CD4-positive, alpha-beta T cell treated with Interleukin-6 at 100 ng/mL for 8 hours (primary cell): Measurements from ENCODE around the gene TTYH3.

Experiments used
- DNase-seq: peaks from one replicate; pipeline ENCODE4 v3.0.0-alpha.2; 2020; ENCODE audit warnings: mixed read lengths, low spot score

Gene TTYH3

DNA sequence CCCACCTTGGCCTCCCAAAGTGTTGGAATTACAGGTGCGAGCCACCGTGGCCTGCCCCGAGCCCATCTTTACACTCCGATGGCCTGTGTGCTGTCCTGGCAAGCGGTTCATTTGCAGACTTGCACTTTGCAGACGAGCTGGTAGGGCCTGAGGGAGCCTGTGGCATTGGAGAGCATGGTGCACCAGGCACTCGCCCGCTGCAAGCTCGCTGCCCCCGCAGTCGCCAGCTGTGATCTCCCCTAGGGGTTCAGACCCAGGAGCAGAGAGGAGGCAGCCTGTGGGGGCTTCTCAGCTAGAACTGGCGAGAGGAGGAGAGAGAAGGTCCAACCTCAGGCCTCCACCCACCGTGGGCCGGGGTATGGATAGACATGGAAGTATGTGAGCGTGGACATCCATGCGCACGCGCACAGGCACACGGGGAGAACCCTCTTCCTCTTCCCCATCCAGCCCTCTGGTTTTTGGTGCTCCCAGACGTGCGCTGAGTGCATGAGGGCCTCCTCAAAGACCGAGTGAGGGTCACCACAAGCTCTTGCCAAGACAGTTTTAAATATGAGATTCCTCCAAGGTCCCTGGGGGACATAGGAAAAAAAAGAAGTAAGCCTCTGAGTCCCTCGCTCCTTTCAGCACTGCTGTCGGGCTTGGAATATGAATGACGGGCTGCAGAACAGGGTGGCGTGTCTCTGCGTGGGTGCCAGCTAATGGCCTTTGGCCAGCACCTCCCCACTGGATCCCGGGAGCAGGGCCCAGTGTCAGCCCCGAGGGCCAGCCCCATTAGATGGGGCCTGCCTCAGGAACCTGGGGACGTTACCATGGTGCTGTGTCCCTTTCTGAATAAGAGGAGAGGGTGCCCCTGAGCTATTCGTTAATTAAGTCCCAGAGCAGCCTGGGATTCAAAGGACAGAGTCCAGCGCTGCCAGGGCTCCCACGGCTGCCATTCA, 15.1 kb upstream of the TTYH3 start:
- DNase-seq = no peak

DNA sequence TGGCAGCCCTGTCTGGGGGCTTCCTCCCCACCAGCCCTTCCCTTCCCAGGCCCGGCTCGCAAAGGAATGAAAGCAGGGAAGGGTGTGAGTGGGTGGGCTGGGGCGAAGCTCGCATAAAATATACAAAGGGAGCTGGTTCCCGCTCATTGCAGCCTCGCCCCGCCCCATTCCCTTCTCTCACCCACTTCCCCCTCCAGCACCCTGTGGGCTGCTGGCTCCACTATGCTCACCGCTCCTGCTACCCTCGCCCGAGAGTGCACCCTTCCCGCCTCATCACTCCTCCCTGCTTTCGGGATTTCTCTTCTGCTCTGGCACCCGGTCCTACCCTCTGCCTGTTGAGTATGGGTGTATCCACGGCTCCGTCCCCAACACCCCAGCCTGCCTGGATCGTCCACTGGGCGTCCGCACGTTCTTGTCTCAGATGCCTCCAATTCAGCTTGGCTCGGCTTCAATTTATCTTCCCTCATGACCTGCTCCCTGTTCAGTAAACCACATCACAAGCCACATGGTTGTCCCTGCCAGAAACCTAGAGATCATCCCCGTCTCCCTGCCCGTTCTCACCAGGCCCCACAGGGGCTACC, 14.4 kb upstream of the TTYH3 start:
- no peak for DNase-seq

DNA sequence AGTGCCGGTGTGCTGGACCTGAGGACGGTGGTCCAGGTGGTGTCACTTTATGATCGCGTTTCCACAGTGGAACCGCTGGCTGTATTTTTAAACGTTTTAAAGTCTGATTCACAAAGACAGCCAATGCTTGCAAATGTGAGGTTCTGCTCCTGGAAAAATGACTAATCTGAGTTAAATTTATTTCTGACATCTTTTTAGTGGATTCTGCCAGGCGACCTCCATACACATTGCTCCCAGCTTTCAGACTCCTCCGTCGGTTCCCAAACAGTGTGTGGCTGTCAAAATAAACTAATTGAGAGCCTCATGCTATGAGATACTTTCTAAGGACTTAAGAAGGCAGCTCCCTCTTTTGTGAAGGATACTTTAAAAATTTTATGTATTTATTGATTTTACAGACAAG, 12.7 kb upstream of the TTYH3 start:
- DNase-seq = no peak

DNA sequence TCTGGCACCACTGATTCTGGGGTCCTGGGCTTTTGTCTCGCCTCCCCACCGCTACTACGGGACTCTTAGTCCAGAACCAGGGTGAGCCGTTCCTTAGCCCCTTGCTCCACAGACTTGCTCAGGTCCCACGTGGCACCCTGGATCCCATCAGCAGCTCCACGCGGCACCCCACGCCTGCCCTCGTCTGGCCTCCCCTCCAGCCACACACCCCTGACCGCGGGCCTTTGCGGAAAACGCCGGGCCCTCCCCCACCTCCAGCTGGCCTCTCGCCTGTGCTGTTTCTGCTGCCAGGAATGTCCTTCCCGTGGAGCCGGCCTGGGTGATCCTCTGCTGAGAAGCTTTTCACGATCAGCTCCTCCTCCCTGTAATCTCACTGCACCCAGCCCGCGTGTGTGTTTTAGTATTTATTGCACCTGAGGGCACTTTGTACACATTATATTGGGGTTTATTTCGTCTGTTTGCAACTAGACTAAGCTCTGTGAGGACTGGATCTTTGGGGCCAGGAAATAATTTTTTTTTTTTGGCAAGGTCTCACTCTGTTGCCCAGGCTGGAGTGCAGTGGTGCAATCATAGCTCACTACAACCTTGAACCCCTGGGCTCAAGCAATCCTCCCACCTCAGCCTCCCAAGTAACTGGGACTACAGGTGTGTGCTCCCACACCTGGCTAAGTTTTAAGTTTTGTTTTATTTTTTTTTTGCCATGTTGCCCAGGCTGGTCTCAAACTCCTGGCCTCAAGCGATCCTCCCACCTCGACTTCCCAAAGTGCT, 10.5 kb upstream of the TTYH3 start:
- no peak for DNase-seq

DNA sequence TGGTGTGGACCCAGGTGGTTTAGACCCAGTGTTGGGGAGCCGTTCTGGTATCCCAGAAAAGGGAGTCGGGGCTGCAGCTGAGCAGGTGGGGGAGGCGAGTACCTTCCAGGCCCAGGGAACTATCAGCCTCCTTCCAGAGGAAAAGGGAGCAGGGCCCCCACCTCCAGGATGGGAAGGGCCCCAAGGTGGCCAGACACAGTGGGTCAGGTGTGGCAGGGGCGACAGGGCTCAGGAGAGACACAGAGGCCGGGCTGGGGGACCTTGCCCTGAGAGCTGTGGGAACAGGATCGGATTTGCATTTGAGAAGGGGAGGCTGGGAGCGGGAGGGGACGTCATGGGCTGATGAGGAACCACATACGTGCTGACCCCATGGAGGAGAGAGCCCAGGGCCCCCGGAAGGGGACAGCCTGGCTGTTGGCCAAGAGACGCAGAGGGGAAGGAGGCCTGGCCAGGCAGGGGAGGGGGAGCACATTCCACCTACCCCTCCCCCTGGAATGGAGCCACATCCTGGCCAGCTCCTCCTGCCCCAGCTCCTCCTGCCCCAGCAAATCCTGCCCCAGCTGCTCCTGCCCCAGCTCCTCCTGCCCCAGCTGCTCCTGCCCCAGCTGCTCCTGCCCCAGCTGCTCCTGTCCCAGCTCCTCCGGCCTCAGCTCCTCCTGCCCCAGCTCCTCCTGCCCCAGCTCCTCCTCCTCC, 9.7 kb upstream of the TTYH3 start:
- DNase-seq = no peak

DNA sequence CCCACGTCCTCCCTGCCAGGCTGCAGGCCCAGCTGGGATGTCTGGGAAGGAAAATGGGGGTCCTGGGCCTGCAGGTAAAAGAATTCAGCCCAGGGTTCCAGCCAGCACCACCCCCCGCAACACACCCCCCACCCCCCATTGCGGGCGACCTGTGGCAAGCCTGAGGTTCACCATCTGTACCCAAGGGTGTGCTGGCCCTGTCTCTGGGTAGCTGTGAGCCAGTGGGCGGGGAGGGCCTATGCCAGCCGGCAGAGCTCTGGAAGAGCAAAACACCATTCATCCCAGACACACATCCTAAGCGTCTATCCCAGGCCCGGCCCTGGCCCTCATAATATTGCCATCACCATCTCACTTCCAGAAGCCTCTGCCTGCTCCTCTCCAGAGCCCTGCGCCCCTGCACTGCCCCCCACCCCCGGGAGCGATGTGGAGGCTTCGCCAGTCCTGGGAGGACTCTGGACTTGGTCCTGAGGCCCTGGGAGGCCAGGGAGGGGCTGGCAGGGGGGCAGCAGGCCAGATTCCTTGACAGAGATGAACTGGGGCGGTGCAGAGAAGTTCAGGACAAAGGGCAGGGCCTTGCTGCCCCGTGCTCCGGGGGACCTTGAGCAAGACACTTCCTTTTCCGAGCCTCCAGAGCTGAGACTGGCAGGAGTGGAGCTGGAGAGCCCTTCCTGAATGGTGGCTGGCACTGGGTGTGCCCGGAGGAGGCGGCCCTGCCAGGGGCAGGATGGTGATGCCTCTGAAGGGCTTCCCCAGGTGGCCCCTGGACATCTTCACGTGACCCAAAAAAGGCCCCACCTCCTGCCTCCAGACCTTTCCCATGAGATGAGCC, 8.7 kb upstream of the TTYH3 start:
- no peak for DNase-seq

DNA sequence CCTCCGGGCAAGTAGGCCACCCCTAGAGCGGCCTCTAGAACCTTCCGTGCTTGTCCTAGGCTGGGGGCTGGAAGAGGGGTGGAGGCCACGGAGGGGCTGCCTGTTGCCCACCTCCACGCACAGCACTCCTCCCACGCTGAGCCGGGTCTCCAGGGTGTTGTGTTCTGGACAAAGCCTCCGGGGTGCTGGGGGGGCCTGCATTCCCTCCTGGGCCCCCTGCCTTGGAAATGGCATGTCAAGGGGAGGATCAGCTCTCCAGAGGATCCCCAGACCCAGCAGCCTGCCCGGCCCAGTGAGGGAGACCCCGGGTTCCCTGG, 8.1 kb upstream of the TTYH3 start:
- DNase-seq = no peak

DNA sequence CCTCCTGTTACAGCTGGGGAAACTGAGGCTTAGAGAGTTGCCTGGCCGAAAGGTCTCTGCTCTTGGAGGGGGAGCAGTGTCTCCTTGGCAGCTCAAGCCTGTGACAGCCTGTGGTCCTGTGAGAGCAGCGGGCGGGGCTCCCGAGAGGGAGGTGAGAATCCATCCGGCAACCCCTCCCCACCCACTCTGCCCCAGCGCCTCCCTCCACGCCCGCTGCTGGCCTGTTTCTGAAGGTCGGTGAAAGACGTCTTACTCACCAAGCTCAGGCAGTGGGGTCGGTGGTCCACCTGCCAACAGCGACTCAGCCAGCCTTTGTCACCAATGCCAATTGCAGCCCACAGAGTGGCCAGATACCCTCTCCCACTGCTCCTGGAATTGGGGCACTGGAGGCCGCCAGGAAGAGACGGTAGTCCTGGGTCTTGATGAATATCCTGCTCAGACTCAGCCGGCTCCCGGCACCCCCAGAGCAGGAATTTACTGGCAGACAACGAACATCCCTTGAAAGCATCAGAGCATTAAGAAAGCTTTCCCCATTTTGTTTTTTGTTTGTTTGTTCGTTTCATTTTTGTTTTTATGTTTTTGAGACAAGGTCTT, 7.4 kb upstream of the TTYH3 start:
- no peak for DNase-seq

DNA sequence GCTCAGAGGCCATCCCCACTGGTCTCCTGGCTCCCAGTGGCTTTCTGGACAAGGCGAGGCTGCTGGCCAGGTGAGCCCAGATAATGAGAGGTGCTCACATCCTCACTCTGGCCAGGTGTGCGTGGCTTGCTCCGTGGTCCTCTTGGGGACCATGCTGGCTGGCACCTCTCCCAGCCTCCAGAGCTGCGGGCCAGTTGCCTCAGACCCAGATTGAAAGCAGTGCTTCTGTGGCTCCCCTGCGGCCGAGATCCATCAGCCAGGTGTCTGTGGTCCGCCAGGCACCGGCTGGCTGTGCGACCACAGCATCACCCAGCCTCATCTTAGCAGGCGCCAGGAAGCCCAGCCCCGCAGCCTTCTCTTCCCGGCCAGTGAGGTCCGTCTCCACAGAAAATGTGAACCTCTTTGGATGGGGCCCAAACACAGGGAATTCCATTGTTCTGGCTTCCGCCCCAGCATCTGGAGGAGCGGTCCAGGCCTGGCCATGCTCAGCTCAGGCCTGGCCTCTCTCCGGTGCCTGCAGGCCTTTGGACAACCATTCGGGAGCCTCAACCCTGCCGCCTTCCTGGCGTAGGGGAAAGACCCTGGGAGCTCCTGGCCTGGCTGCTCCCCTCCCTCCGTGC, 5.2 kb upstream of the TTYH3 start:
- no peak for DNase-seq

DNA sequence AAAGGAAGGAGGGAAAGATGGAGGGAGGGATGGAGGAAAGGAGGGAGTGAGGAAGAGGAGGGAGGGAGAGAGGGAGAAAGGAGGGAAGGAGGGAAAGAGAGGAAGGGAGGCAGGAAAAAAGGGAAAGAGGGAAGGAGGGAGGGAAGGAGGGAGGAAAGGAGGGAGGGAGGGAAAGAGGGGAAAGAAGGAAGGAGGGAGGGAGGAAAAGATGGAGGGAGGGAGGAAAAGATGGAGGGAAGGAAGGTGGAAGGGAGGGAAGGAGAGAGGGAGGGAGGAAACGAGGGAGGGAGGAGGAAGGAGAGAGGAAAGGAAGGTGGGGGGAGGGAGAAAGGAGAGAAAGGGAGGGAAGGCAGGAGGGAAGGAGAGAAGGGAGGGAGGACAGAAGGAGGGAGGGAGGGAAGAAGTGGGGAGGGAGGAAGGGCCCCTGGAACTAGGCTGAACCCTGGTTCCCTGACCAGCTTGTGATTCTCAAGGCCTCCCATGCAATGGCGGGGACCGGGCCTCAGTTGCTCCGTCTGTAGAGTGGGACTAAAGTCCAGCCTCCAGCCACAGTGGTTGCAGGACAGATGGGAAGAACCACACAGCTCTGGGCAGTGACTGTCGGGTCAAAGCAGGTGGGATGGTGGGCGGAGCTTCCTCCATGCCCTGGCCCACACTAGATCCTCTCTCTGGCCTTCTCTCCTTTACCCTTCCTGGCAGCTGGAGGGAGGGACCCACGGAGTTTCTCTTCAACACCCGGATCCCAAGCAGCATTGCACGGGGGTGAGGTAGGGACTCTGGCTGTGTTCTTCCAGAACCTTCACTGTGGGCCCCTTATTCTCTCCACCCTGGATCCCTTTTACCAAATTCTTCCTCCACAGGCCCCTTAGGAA, 4.3 kb upstream of the TTYH3 start:
- DNase-seq = no peak

DNA sequence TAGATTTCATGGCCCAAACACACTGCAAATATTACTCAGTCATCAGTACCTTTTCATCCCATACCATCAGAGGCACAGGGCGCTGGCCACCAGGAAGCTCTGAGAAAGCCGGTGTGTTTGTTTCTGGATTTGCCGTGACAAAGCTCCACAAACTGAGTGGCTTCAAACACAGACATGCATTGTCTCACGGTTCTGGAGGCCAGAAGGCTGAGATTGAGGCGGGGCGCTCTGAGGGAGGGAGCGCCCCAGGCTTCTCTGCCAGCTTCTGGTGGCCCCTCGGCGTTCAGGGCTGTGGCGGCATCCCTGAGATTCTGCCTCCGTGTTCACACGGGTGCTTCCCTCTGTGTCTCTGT, 3.7 kb upstream of the TTYH3 start:
- no peak for DNase-seq

DNA sequence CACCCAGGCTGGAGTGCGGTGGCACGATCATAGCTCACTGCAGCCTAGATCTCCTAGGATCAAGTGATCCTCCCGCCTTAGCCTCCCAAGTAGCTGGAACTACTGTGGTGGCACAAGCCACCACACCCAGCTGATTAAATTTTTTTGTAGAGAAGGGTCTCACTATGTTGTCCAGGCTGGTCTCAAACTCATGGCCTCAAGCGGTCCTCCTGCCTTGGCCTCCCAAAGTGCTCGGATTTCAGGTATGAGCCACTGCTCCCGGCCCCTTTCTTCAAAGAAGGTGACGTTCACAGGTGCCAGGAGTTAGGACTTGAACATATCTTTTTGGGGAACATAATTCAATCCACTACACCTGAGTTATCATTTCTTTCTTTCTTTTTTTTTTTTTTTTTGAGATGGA, 2.9 kb upstream of the TTYH3 start:
- DNase-seq = no peak

DNA sequence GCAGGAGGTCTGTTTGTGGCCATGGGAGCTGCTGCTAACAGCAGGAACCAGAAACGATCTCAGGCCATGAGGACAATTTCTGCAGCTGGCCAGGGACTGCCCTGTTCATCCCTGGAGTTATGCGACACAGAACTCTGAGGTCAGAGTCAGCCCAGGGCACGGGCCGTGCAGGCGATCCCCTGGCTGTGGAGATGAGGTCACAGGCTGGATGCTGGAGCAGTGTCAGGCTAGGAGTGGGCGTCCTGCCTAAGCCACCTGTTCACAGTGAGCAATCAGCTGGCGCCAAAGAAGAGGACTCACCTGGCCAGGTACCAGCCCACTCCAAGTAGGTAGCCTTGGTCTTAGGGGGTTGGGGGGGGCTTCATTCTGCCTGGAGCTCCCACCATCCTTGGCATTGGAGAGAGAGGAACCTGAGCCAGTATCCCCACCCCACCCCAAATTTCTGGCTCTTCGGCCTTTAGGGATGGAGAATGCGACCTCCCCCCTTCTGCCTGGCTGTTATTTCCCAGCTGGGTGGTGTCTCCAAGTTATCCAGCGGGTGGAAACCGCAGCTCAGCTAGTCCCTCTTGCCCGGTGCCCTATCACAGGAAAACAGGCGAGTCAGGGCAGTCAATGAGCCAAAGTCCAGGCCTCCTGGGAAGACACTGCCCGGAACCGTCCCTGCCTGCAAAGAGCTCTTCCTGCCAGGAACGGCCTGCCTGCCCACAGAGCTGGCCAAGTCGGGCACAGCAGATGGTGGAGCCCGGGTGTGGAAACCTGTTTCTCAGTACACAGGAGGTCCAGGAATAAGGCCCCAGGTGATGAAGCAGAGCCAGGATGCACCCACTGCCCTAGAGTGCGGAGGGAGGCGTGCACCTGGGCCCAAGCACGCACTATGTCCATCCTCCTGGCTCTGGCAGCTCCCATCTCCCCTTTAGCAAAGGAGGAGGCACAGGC, 1.8 kb upstream of the TTYH3 start:
- DNase-seq = no peak

DNA sequence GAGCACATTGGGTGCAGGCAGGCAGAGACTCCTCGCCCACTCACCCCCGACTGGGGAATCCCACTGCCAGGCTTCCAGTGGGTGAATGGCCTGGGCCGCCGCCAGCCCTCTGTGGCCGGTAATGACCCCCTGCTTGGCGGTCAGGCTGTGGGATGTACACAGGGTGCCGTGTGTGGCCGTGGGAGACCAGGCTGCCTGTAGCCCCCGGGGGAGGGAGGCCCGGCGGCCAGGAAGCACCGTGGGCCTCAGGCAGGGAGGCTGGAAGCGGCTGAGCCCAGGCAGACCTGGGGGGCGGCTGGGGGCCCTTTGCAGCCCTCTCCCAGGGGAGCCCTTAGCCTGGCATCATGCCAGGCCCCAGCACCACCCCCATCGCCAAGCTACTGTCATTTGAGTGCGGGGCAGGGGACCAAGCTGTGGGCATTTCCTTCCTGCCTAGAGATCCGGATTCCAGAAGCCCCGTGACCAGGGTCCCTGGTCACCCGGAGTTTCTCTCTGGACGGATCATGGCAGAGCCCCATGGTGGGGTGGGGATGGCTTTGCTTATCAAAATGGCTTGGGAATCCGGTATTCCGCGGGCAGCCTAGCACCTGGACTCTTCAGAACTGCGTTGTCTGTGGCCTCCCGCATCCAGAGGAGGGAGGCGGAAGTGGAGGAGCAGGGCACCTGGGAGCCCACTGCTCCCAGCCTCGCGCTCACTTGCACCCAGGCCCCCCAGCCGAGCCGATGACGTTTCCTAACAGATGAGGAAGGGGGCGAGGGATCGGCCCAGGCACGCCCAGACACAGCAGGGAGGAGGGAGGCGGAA, 1.1 kb downstream of the TTYH3 start:
- DNase-seq = no peak

DNA sequence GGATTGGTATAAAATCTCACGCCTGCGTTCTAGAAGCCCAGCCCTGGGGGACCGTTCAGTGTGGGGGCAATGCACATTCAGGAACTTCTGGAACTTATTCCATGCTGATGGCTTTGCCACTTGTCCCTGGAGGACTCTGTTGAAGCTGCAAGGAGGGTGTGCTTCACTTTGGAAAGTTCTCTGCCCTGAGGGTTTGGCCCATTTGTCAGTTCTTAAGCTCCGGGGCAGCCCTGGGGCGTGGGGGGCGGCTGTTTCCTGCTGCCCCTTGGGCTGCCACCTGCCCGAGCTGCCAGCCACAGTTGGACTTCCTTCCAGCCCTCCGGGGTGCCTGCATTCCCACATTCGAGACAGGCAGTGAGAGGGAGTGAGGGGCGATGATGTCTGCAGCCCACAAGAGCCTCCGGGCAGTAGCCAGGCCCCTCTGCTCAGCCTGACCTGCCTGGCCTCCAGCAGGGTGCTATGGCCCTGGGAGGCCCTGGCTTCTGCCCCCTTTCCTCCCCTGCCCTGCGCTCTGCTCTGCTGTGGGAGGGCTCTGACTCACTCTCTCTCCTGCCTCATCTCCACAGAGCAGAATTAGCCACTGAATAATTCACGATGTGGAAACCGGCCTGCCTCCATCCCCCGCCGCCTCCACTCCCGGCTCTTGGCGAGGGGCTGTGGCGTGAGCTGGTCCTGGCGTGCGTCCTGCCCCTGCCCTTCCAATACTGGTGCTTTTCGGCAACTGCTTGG, 1.9 kb downstream of the TTYH3 start:
- no peak for DNase-seq

DNA sequence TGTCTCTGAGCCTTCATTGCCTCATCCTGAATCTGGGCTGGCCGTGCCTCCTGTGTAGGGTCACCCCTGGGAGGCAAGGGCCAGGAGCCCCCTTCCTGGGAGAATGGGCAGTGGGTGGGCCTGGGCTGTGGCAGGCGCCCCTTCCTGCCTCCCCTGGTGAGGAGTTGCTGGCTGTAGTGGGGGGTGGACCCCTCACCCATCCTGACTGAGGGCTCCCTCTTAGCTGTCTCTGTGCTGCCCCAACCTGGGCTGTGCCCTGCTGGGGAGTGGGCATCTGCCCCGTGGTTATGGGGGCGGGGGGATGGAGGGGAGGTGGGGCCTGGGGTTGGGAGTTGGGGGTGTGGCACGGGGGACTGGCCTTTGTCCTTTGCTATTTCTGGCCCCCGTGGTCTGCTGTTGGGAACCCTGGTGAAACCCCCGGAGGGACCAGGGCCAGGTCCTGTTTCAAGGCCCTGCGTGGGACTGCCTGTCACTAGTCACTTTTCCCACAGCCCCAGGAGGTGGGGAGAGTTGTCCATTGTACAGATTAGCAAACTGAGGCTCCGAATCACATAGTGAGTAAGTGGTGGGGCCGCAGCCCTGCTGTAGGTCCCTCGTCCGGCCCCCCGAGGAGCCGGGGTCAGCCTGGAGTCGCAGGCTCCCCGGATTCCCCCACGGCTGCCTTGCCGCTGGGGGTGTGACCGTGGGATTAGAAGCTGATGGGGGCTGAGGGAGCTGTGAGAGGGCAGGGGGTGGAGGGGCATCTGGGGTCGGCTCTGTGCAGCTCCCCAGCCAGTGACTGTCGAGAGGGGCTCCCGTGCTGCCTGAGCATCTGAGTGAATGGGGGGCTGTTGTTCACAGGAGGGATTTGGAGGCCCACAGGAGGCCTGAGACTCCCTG, 2.7 kb downstream of the TTYH3 start:
- DNase-seq = no peak
